ENCODE data around the gene TMEM87B. TPM values are rescaled to one million over a fixed set of nuclear protein-coding genes. Genes with fewer than 3 reads are reported as not detected.
"Not testable (repeated sequence)": the region's sequence is repeated elsewhere in the genome, so short reads cannot be mapped to it uniquely, and the experiment has no call there.

Gene TMEM87B
- total RNA-seq, 4 donors from 2014 or later, result 11.9 to 20.1 (median 18.2) TPM

GRCh38 chr2:112065966-112066365 lies 10.9 kb downstream of the TMEM87B start:
- no peak for DNase-seq (ENCODE audit: low spot score in 2 of 2)
- H3K27me3 ChIP-seq, result no peaks in the 10 kb centered on the region
- no peaks in the 10 kb centered on the region for H3K4me1 ChIP-seq
- 90 to 96% methylated on average over 1 of the region's 1 CpG for WGBS, 2 donors
- no peak overlapping the region for H3K4me3 ChIP-seq
- no peak for TF ChIP-seq POLR2A (IDR thresholded peaks at IDR 0.05)
- no peak for TF ChIP-seq EP300 (IDR thresholded peaks at IDR 0.05)
- TF ChIP-seq CTCF (IDR thresholded peaks at IDR 0.05), result no peak
- H3K9me3 ChIP-seq, result peaks cover 0 to 6% (median 0%) of the 10 kb centered on the region in 4 donors
- H3K27ac ChIP-seq, result no peak overlapping the region
- peaks cover 2 to 80% (median 22%) of the 10 kb centered on the region in 3 donors for H3K36me3 ChIP-seq

GRCh38 chr2:112069794-112070193 lies 14.7 kb downstream of the TMEM87B start:
- H3K36me3 ChIP-seq, result peaks cover 2 to 88% (median 12%) of the 10 kb centered on the region in 3 donors
- not testable (repeated sequence) for H3K4me1 ChIP-seq; H3K27me3 ChIP-seq; H3K9me3 ChIP-seq; H3K27ac ChIP-seq; H3K4me3 ChIP-seq; DNase-seq (ENCODE audit: low spot score in 2 of 2)

- H3K36me3 ChIP-seq, result peaks cover 0 to 84% (median 2%) of the 10 kb centered on the region in 3 donors
Observed at GRCh38 chr2:112073875-112074274, 18.8 kb downstream of the TMEM87B start.

GRCh38 chr2:112074506-112074905 lies 19.4 kb downstream of the TMEM87B start:
- Histone ChIP-seq H3K4me3 (no peak overlapping the region), H3K27me3 (no peaks in the 10 kb centered on the region), H3K4me1 (no peaks in the 10 kb centered on the region), H3K9me3 (peaks cover 0 to under 1% (median 0%) of the 10 kb centered on the region in 4 donors), H3K27ac (no peak overlapping the region), H3K36me3 (peaks cover 0 to 81% (median 2%) of the 10 kb centered on the region in 3 donors)
- WGBS, 2 donors, result 90 to 98% methylated on average over 1 of the region's 1 CpG
- no peak for DNase-seq (ENCODE audit: low spot score in 2 of 2)
- no peak for TF ChIP-seq POLR2A (IDR thresholded peaks at IDR 0.05)

More at GRCh38 chr2:112073875-112074274, 18.8 kb downstream of the TMEM87B start:
- Histone ChIP-seq H3K9me3 (peaks cover 0 to 6% (median 0%) of the 10 kb centered on the region in 4 donors), H3K4me3 (no peak overlapping the region), H3K27me3 (no peaks in the 10 kb centered on the region), H3K4me1 (no peaks in the 10 kb centered on the region), H3K27ac (no peak overlapping the region)
- no peak for TF ChIP-seq EP300 (IDR thresholded peaks at IDR 0.05)
- no peak for TF ChIP-seq CTCF (IDR thresholded peaks at IDR 0.05)
- TF ChIP-seq POLR2A (IDR thresholded peaks at IDR 0.05), result no peak
- WGBS, 2 donors, result 87 to 94% methylated on average over 3 of the region's 3 CpGs
- no peak for DNase-seq (ENCODE audit: low spot score in 2 of 2)

GRCh38 chr2:112075490-112076260 lies 20.6 kb downstream of the TMEM87B start:
- Histone ChIP-seq H3K27me3 (no peaks in the 10 kb centered on the region), H3K9me3 (no peaks in the 10 kb centered on the region), H3K4me3 (no peak overlapping the region), H3K27ac (no peak overlapping the region), H3K36me3 (peaks cover 0 to 70% (median 0%) of the 10 kb centered on the region in 3 donors), H3K4me1 (no peaks in the 10 kb centered on the region)
- 84% methylated on average over 8 of the region's 8 CpGs for WGBS, 2 donors
- DNase-seq (ENCODE audit: low spot score in 2 of 2), result no peak
- TF ChIP-seq CTCF (IDR thresholded peaks at IDR 0.05) (no peak), EP300 (IDR thresholded peaks at IDR 0.05) (no peak), POLR2A (IDR thresholded peaks at IDR 0.05) (no peak)

- Histone ChIP-seq H3K9me3 (no peaks in the 10 kb centered on the region), H3K27me3 (no peaks in the 10 kb centered on the region), H3K4me3 (no peak overlapping the region), H3K27ac (no peak overlapping the region), H3K36me3 (peaks cover 0 to 71% (median 0%) of the 10 kb centered on the region in 3 donors), H3K4me1 (no peaks in the 10 kb centered on the region)
- 64 to 89% methylated on average over 1 of the region's 1 CpG for WGBS, 2 donors
- TF ChIP-seq EP300 (IDR thresholded peaks at IDR 0.05) (no peak), POLR2A (IDR thresholded peaks at IDR 0.05) (no peak), CTCF (IDR thresholded peaks at IDR 0.05) (no peak)
- DNase-seq (ENCODE audit: low spot score in 2 of 2), result no peak
Observed at GRCh38 chr2:112077814-112078213, 22.7 kb downstream of the TMEM87B start.

Measured in tibial nerve (tissue), 4 donors.